ENCODE measurements around the gene SUN1. TPM values are rescaled to one million over a fixed set of nuclear protein-coding genes. Genes with fewer than 3 reads are reported as not detected.

SUN1 gene
- total and polyA plus RNA-seq, 9 of the 15 experiments (the other 6 are each of a cell fraction or from before 2014, with no cell fraction given): 36.8 to 132 (median 62.3) TPM

- TF ChIP-seq RBM15 (IDR thresholded peaks at IDR 0.05; ENCODE audit: insufficient read depth, low read length) (no peak), RREB1 (CRISPR knock-in tag; IDR thresholded peaks at IDR 0.05) (no peak), CXXC5 (CRISPR knock-in tag; IDR thresholded peaks at IDR 0.05) (peak; percentile 73), ZNF408 (CRISPR knock-in tag; IDR thresholded peaks at IDR 0.05; ENCODE audit: low read depth) (no peak), PHF20 (IDR thresholded peaks at IDR 0.05; ENCODE audit: partially characterized antibody) (no peak), SUPT5H (IDR thresholded peaks at IDR 0.05) (0 out of 2 replicates have a peak, but pooled peaks have one; percentile 11), SRSF1 (IDR thresholded peaks at IDR 0.05; ENCODE audit: low read depth, low read length) (no peak), TOE1 (IDR thresholded peaks at IDR 0.05; ENCODE audit: borderline replicate concordance) (peak; percentile 35; the same call in 1 of the 2 replicates), TOE1 (CRISPR knock-in tag; IDR thresholded peaks at IDR 0.05; ENCODE audit: borderline replicate concordance, low read depth) (no peak), ZNF592 (IDR thresholded peaks at IDR 0.05) (no peak; the same call in none of the 2 replicates), YBX1 (IDR thresholded peaks at IDR 0.05) (no peak), RAD51 (IDR thresholded peaks at IDR 0.05; ENCODE audit: borderline replicate concordance, low read depth) (peak; percentile 49; the same call in 1 of the 2 replicates), ZZZ3 (IDR thresholded peaks at IDR 0.05) (no peak), KDM5B (IDR thresholded peaks at IDR 0.05; ENCODE audit: insufficient replicate concordance, low read depth, low read length) (no peak), GTF2A2 (tag; IDR thresholded peaks at IDR 0.05) (no peak), ARID2 (IDR thresholded peaks at IDR 0.05) (no peak), KAT2B (IDR thresholded peaks at IDR 0.05; ENCODE audit: low read depth, low read length) (no peak), TAF9B (IDR thresholded peaks at IDR 0.05; ENCODE audit: partially characterized antibody) (peak; percentile 26)
Measured at GRCh38 chr7:874031-874749, 41.9 kb downstream of the SUN1 start (continued).
